SKM-1 treated with dmso at 0.1 percent for 144 hours (cell line): ENCODE results near the gene SERAC1.

Source experiments
- DNase-seq: peaks from one replicate; lab custom pipeline; 2025; ENCODE audit not compliant: unreplicated experiment; lab: John Stamatoyannopoulos, UW

The SERAC1 gene

DNA sequence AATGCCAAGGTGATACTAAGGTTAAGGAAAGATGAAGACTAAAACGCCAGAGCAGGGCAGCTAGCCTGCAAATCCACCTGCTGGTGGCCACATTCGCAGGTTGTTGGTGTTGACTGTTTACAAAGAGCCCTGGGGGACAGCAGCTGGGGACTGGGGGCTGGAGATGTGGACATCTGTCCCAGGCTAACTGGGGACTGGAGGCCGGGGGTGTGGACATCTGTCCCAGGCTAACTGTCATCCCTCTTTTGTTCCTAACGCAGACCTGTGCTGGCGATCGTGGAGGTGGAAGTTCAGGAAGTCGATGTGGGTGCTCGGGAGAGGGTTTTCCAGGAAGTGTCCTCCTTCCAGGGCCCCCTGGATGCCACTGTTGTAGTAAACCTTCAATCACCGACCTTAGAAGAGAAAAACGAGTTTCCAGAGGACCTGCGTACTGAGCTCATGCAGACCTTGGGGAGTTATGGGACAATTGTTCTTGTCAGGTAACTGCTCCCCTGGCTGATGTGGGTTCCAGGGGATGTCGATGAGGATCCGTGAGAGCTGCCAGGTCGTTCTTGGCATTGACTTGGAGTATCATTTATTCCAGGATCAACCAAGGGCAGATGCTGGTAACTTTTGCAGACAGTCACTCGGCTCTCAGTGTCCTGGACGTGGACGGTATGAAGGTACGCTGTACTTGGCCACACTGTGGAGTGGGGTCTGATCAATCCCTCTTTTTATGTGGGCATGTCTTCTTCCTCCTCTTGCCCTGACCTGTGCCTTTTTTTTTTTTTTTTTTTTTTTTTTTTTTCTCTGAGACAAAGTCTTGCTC lies 87.0 kb downstream of the SERAC1 start:
- DNase-seq: no peak

DNA sequence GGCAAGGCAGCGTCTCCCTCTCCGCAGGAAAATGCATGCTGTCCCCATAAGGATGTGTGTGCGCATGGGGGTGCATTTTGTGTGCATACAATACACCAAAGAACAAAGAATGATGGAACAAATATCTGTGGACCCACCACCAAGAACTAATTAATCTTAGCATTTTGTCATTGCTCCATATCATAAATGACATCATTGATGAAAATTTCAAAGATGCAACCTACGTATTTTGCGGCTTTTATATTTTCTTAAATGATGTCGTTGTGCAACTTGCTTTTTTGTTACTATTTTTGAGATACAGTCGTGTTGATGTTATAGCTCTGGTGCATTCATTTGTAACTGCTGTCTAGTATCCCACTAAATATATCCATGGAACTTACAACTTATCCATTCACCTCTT lies 89.7 kb downstream of the SERAC1 start:
- DNase-seq: no peak

DNA sequence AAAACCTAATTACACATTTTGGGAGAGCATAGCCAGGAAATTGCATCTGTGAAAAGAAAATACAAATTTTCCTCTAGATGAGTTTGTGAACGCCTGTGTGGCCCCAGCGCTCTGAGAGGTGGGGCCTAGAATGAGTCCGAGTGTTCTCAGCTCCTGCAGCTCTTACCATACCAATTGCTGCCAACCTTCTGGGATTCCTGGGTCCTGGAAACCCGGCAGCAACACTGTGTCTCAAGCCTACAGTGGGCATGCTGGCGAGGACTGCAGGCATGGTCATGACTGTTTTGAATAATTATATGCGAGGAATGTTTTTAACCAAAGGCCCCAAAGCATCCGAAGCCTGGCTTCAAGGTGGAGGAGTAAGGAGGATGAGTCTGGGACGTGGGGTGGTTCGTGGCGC lies 90.4 kb downstream of the SERAC1 start:
- no peak for DNase-seq

DNA sequence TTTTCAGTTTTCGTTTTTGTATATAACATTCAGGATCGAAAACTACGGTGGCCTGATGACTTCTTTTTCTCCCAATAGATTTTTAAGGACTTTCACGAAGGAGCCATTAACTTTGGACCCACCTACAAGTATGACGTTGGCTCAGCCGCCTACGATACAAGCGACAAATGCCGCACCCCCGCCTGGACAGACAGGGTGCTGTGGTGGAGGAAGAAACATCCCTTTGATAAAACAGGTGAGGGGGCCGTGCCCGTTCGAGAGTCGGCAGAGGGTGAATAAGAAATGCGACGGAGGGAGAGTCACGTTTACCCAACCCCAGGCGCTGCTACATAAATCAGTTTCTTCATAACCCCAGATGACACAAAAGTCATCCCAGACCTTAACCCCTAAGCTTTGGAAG lies 91.5 kb downstream of the SERAC1 start:
- no peak for DNase-seq

DNA sequence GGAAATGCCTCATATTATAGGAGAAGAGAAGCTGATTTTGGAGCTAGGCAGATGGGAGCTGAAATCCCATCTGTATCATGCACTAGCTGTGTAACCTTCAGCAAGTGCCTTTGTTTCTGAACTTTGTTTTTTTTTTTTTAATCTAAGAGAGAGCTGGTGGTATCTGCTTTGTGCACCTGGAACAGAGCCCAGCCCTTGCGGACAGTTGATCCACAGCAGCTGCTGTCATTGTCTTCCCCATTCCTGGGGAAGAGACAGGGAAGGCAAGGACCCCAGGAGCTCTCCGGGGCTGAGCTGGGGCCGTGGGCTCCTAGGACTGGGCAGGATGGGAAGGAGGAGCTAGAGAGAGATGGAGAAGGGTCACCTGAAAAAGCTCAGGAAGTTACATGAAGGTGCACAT lies 94.3 kb downstream of the SERAC1 start:
- DNase-seq: no peak

DNA sequence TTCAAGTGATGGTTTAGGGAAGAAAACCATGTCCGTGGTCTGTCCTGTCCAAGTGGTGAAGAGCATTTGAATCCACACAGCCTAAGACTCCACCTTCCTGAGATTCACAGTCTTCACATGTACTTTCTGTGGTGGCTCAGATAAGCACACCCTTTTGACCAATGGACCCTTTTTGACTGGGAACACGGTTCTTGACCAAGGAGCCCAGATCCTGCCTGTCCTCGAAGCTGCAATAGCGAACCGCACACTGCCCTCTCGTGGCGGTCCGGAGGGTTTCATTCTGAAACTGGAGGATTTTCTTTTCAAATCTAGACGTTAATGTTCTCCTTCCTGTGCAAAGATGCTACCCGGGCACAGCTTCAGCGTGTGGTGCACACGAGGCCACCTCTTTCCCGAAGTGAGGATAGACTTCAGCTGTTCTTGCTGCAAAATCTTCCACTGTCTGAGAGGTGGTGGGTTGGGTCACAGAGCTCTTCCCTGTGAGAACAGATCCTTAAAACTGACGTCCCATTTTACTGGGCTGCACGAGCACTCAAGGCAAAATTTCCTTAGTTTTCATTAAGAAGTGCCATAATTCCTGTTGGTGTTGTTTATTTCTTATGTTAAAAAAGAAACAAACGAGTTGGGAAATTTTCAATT lies 95.9 kb downstream of the SERAC1 start:
- peak; percentile 28 for DNase-seq

DNA sequence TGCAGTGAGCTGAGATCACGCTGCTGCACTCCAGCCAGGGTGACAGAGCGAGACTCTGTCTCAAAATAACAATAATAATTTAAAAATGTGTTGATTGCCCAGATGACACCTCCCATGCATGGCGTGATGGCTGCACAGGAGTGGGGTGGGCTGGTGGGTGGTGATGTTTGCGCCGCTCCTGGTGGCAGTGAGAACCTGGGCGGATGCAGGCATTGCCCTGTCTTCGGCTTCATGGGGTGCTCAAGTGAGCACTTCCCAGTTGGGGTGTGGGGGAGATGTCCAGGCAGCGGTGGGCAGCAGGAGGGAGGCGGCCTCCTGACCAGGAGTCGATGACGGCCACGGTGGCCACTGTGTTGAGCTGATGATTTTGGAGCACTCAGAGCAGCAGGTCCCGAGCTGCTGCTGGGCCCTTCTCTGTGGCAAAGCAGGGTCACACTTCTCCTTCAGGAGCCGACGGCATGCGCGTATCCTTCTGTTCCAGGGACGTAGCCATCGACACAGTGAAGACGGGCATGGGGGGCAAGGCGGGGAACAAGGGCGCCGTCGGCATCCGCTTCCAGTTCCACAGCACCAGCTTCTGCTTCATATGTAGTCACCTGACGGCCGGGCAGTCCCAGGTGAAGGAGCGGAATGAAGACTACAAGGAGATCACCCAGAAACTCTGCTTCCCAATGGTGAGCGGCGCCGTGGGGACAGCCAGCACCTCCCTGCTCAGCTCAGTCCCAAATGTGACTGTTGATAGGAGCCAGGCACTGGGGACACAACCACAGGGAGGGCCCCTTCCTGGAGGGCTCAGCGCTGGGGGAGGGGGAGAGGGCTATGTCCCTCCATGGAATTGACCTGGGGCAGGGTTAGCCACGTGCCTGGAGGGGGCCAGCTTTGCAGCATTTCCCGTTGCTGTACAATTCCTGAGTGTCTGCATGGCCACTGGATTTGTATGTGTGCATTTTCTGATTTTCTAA lies 96.7 kb downstream of the SERAC1 start:
- no peak for DNase-seq

DNA sequence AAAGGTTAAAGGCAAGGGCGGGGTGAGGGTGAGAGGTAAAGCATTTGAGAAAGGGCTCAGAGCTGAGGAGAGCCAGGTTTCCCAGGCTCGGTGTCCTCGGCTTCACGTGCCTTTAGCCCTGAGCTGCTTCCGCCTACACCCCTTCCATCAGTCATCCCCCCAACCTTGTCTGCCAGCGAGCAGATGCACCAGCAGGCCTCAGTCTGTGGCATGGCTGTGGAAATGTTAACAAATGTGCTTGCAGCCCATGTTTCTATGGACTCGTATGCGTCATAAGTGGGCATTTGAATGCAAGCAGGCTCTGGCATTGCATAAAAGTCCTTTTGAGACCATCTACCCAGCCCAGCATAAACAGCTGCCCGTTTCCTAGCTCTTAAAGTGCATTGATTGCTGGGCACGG lies 97.5 kb downstream of the SERAC1 start:
- no peak for DNase-seq

DNA sequence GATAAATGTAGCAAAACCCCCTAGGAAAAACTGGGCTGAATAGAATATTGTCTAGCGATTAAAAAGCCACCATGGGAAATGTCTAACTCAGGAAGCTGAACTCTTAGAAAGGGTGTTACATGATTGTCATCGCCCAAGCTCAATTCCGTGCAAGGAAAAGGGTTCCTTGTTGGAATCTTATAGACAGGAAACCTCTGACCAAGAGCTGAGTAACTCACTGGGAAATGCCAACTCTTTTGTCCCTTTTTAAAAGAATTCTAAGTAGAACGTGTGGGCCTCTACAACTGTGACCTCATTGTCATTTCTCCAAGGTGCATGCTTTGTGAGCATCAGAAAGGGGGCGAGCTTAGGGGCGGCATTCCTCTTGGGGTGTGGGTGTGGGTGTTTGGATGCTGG lies 98.3 kb downstream of the SERAC1 start:
- DNase-seq: no peak

DNA sequence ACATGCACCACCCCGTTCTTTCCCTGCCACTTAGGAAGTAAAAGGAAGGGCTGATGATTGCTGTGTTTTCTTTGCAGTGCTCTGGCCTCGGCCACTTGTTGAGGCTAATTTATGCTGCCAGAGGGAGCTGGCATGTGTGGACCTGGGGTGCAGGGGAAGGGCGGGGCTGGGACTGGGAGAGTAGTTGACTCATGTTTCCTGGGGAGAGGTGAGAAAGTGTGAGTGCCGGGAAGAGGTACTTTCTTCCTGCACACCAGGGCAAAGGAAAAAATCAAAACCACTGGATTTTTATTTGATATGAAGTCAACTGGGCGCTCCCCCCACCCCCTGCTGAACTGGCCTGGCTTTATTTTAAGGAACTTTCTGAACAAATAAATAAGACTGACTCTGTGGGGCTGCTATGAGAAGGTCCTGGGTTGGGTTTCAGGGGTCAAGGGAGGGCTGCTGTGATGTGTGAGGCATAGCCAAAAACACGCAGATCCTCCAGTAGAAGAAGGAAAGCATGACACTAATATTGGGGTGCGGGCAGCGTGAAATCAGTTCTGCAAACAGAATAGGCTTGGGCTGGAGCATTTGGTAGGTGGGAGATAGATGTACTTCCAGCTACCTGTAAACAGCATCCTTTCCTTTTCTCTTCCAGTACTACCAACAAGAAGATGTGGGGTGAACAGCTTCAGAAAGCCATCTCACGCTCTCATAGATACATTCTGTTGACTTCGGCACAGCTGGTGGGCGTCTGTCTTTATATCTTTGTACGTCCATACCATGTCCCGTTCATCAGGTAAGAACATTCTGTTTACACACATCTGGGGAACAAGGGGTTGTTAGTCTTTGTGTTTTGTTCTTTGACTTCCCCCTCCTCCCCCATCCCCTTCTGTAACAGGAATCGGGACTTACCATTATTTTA lies 98.9 kb downstream of the SERAC1 start:
- no peak for DNase-seq

DNA sequence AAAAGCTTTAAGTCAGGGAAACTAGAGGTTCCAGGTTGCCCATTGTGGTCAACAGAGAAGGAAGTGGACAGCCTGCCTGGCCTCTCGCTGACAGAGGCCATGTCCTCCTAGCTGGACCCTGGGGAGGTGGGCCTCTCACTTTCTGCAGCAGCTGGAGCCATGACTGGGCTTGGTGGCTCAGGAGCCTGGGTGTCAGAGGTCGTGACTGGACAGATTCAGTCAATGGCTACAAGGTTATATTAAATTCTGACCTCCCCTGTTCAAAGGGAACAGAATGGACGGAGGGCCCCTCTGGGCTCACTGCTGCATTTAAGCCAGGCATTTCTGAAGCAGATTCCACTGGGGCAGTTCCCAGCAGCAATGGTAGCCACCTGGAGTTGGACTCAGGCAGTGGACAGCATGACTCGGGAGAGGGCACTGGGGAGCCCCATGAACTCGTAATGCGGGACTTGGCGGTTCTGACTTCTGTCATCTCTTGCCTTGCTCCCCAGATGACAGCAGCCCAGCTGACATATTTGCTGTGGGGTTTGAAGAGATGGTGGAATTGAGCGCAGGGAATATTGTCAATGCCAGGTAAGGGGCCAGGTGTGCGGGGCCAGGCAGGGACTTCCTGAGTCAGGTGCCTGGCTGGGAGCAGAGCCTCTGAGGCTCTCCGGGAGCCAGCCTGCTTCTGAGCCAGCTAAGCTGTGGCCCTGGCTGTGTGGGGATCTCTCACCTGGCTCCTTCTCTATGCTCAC lies 99.7 kb downstream of the SERAC1 start:
- DNase-seq: no peak

DNA sequence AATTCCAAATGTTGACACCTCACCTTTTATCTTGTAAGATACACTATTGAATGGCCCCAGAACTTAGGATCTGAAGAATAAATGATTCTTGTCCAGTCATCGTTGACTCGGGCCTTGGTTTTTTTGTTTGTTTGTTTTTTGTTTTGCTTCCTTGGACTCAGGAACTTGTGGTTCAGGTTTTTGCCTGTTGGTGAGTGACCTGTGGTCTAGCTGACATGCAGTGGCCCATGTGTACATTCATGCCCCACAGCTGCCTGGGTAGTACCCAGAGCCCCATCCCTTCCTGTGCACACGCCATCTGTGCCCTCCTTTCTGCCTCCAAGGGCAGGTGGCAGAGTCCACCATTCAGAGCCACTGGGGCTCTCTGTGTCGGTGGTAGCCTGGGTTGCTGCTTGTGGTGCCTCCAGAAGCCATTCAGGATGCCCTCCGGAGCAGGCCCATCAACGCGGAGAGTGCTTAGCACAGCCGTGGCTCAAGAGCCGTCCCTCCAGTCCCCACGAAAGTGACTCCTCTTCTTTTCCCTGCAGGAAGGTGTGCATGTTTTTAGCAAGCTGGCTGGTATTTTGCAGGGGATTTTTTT lies 100.5 kb downstream of the SERAC1 start:
- no peak for DNase-seq

DNA sequence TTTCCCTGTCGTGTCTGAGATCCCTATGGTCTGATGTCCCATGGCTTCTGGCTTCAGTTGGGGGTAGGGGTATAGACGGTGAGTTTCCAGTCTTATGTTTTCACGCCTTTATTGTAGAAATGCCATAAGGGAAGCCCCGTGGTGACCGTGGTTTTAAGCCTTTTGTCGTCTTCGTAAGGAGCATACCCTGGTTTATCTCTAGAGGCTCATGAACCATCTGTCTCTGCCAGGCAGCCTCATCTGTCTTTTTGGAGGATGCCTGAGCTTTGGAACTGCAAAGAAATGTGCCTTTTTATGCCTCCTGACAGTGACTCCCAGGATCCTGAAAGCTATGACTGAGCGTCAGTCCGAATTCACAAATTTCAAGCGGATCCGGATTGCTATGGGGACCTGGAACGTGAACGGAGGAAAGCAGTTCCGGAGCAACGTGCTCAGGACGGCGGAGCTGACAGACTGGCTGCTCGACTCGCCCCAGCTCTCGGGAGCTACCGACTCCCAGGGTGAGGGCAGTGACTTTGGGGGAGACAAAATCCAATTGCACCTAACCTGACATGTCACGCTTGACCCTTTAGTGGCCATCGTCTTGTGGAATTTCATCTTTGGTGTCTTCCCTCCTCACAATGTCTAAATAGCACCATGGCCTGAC lies 101.8 kb downstream of the SERAC1 start:
- no peak for DNase-seq

DNA sequence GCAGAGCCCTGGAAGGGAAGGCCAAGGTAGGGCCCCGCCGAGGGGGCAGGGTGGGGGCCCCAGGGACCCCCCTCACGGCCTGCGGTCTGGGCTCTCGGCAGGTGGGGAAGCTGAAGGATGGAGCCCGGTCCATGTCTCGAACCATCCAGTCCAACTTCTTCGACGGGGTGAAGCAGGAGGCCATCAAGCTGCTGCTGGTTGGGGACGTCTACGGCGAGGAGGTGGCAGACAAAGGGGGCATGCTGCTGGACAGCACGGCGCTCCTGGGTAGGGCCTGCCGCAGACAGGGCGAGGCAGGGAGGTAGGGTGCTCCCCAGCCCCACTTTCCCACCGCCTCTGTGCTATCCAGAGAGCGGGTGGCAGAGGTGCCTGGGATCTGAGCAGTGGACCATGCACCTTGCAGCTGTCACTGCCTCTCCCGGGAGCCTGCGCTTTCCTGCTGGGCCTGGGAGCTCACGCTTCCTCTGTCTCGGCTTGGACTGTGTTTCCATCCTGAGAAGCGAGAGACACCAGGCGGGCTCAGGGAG lies 103.3 kb downstream of the SERAC1 start:
- no peak for DNase-seq

DNA sequence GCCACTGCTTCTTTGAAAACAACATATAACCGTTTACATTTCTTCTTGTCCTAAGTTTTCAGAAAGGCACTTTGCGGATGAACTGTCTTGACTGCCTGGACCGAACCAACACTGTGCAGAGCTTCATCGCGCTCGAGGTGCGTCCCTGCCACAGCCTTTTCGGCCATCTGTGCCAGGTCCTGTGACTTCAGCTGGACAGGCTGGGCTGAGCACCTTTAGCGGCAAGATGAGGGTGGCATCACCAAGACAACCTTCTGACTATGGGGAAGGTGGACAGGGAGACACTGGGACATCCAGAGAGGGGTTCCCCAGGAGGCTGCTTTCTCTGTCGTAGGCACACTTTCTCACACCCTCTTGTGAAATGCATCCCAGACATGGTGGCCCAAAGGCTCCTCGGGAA lies 104.3 kb downstream of the SERAC1 start:
- no peak for DNase-seq

DNA sequence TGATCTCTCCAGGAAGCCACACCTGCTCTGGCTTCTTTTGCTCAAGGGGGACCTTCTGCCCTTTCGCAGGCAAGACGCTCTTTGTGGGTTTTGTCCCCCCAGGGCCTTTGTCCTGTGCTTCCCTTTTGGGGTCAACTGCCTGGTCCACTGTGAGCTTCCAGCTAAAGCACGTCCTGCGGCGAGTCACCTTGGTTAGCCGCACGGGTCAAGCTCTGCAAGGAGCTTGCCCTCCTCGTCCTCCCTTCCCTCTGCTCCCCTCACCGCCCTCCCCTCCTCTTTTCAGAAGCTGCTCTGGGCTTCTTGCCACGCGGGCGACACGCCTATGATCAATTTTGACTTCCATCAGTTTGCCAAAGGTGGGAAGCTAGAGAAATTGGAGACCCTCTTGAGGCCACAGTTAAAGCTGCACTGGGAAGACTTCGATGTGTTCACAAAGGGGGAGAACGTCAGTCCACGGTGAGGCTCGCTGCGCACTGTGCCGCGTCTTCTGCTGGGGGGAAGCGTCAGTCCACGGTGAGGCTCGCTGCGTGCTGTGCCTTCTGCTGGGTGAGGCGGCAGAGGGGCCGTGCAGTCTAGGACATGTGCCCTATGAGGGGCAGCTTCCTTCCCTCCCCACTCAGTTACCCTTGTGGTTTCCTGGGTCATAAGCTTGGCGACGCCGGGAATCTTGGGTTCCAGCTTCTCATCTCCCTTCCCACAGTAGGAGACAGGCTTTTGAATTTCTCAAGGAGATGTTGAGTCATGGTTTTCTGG lies 106.2 kb downstream of the SERAC1 start:
- DNase-seq: no peak

DNA sequence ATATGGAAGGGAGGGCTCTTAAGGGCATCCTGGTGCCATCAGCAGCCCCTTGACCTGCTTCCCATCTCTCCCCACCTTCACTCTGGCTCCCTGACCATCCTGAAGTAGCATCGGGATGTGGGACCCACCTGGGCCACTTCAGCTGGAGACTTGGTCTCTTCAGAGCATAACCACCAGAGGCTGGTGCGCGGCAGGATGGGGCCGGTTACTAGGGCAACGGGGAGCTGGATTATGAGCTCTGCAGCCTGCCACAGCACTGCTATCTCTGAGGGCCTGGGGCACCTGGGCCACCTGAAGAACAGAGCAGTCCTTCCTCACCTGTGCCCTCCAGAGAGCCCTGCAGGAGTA lies 106.7 kb downstream of the SERAC1 start:
- no peak for DNase-seq
